ENCODE measurements around the gene IFNAR1. TPM values are rescaled to one million over a fixed set of nuclear protein-coding genes. Genes with fewer than 3 reads are reported as not detected.
"Not testable (repeated sequence)": the region's sequence is repeated elsewhere in the genome, so short reads cannot be mapped to it uniquely, and the experiment has no call there.

The IFNAR1 gene
- total RNA-seq, 2 experiments from 2014 or later = 20.6 to 24.3 TPM

DNA sequence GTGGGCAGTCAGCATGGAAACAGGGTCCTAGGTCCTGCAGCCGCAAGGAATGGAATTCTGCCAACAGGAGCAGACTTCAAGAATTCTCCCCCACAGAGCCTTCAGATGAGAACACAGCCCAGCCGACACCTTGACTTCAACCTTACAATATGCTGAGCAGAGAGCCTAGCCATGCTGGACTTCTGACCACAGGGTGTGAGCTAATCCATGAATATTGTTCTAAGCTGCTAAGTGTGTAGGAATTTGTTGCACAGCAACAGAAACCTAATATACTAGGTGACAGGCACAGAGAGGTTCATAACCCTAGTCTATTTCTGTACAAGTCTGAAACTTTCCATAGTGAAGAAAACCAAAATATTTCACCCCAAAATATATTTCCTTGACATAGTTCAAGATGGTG is 45.5 kb downstream of the IFNAR1 start:
- peaks cover 8% of the 10 kb centered on the region for H3K36me3 Mint-ChIP-seq (ENCODE audit: low read depth)
- H3K4me1 Mint-ChIP-seq (ENCODE audit: low read depth) = peaks cover 7% of the 10 kb centered on the region
- intact Hi-C loops (cut with micrococcal nuclease) = no loop called here
- no peaks in the 10 kb centered on the region for H3K27me3 Mint-ChIP-seq (ENCODE audit: low read depth)
- no peak overlapping the region for H3K4me3 Mint-ChIP-seq
- no peak for DNase-seq
- no peak overlapping the region for H3K27ac Mint-ChIP-seq
- peaks cover 23% of the 10 kb centered on the region for H3K9me3 Mint-ChIP-seq
- CTCF ChIA-PET = interaction anchor here (1.0 to 4.4 kb wide), 3 partner anchors 9 to 173 kb away, joined by 4 to 18 read pairs (median 18); no protein-coding TSS in a partner anchor

DNA sequence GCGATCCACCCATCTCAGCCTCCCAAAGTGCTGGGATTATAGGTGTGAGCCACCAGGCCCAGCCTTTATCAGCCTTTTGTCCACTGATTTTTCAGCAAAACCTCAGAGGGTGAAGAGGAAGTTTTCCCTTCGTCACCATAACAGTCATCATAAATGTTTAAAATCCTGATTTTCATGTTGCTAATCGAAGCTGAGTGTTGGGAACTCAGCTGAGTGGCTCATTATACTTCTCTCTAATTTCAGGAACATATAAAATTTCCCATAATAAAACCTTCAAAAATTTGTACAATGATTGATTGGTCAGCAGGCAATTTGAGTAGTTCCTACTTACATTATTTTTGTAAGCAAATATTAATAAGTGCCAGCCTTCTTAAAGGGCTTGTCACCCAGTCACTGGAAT is 46.6 kb downstream of the IFNAR1 start:
- Mint-ChIP-seq H3K4me3 (no peak overlapping the region), H3K36me3 (ENCODE audit: low read depth) (peaks cover 8% of the 10 kb centered on the region), H3K9me3 (peaks cover 23% of the 10 kb centered on the region), H3K27me3 (ENCODE audit: low read depth) (no peaks in the 10 kb centered on the region), H3K27ac (no peak overlapping the region), H3K4me1 (ENCODE audit: low read depth) (peaks cover 8% of the 10 kb centered on the region)
- no peak for DNase-seq
- CTCF ChIA-PET = interaction anchor here (2.7 to 4.4 kb wide), 2 partner anchors 10 to 174 kb away, joined by 18 read pairs; no protein-coding TSS in a partner anchor
- intact Hi-C loops (cut with micrococcal nuclease) = no loop called here

DNA sequence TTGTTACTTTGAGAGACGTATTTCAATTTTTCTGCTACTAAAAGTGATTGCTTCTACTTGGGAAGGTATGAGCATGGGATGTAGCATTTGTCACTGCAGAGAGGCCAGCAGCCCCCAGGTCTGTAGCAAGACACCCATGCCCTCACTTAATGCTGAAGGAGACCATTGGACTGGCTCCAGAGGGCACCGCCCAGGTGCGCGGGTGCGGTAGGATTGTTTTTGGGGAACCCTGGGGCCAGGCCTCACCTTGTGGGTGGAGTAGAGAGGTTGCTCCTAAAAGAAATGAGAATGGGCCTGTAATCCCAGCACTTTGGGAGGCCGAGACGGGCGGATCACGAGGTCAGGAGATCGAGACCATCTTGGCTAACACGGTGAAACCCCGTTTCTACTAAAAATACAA is 47.8 kb downstream of the IFNAR1 start:
- Mint-ChIP-seq H3K27ac (no peak overlapping the region), H3K9me3 (peaks cover 12% of the 10 kb centered on the region), H3K36me3 (ENCODE audit: low read depth) (peaks cover 3% of the 10 kb centered on the region), H3K4me3 (no peak overlapping the region), H3K27me3 (ENCODE audit: low read depth) (no peaks in the 10 kb centered on the region), H3K4me1 (ENCODE audit: low read depth) (peaks cover 8% of the 10 kb centered on the region)
- intact Hi-C loops (cut with micrococcal nuclease) = no loop called here
- no peak for DNase-seq
- CTCF ChIA-PET = interaction anchor here (0.7 to 4.4 kb wide), 4 partner anchors 11 to 175 kb away, joined by 3 to 18 read pairs (median 4); no protein-coding TSS in a partner anchor

DNA sequence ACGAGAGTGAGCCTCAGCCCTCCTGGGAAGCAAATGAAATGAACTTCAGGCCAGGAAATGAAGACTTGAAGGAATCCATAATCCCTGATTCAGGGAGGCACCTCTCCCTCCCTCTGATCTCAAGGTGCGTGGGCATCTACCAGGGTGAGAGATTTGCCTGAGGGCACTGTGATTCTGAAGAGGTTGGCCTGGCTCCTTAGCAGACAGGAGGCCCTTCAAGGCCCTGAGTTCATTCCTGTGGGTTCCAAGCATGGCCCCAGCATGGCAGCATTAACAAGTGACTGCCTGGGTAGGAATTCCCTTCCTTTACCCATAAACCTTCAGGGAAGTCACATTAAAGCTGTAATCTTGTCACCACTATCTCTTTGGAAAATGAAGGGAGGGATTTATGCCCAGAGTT is 48.7 kb downstream of the IFNAR1 start:
- Mint-ChIP-seq H3K4me1 (ENCODE audit: low read depth) (peaks cover 8% of the 10 kb centered on the region), H3K9me3 (peaks cover 3% of the 10 kb centered on the region), H3K36me3 (ENCODE audit: low read depth) (peaks cover 2% of the 10 kb centered on the region), H3K27me3 (ENCODE audit: low read depth) (no peaks in the 10 kb centered on the region), H3K4me3 (no peak overlapping the region), H3K27ac (no peak overlapping the region)
- CTCF ChIA-PET = interaction anchor here (0.8 to 4.4 kb wide), 6 partner anchors 11 to 176 kb away, joined by 3 to 18 read pairs (median 4); no protein-coding TSS in a partner anchor
- no peak for DNase-seq
- intact Hi-C loops (cut with micrococcal nuclease) = no loop called here

DNA sequence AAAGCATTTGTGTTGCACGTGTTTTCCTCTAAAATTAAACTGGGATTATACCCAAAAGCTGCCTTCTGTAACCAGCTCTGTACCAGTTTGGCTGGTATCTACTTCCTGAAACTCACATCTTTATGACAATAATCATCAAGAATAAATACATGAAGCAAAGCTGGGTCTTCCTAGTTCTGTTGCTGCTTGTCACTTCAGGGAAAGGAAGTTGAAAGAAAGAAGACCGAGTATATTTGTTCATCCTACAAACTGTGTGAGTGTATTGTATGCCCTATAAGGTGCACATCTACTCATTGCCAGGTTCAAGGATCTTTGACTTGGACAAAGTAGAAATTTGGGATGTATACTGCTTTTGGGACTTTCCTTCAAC is 49.3 kb downstream of the IFNAR1 start:
- Mint-ChIP-seq H3K36me3 (ENCODE audit: low read depth) (no peaks in the 10 kb centered on the region), H3K27ac (no peak overlapping the region), H3K4me3 (no peak overlapping the region), H3K27me3 (ENCODE audit: low read depth) (no peaks in the 10 kb centered on the region), H3K4me1 (ENCODE audit: low read depth) (peaks cover 9% of the 10 kb centered on the region), H3K9me3 (no peaks in the 10 kb centered on the region)
- no peak for DNase-seq
- CTCF ChIA-PET = interaction anchor here (0.8 to 4.4 kb wide), 6 partner anchors 11 to 176 kb away, joined by 3 to 18 read pairs (median 4); no protein-coding TSS in a partner anchor
- intact Hi-C loops (cut with micrococcal nuclease) = loop anchor here (1.0 to 2.0 kb wide), 3 partner anchors 13 to 174 kb away; no protein-coding TSS in a partner anchor

DNA sequence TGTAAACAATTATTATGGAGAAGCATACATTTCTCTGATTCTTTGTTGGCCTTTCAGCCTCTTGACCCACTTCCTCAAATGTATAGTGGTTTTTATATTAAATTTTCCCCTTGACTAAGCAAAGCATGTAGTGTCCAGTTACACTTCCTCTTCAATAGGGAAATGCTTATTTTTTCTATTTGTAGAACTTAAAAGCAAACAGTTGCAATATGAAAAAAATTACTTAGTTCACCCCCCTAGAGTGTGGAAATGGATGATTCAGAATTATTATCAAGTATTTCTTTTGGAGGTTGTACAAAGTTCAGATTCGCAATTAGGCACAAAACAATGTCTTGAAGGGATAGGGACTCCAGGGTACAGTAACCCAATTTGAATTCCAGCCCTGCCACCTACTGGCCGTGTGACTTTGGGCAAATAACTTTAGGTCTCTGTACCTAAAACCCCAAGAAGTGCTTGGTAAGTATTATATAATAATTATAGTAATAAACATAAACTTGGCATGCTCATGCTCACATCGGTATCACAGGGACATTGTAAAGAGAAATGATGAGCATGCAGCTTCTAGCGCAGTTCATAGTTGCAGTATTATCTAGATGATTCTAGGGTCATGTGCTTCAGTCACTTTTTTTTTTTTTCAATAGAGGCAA is 49.8 kb downstream of the IFNAR1 start:
- Mint-ChIP-seq H3K4me3 (no peak overlapping the region), H3K4me1 (ENCODE audit: low read depth) (peaks cover 13% of the 10 kb centered on the region), H3K27ac (no peak overlapping the region), H3K9me3 (no peaks in the 10 kb centered on the region), H3K36me3 (ENCODE audit: low read depth) (no peaks in the 10 kb centered on the region), H3K27me3 (ENCODE audit: low read depth) (no peaks in the 10 kb centered on the region)
- intact Hi-C loops (cut with micrococcal nuclease) = loop anchor here (1.0 to 2.0 kb wide), 3 partner anchors 13 to 174 kb away; no protein-coding TSS in a partner anchor
- DNase-seq = peak; percentile 81
- CTCF ChIA-PET = interaction anchor here (0.7 to 4.2 kb wide), 5 partner anchors 13 to 502 kb away, joined by 3 to 28 read pairs (median 6); no protein-coding TSS in a partner anchor

DNA sequence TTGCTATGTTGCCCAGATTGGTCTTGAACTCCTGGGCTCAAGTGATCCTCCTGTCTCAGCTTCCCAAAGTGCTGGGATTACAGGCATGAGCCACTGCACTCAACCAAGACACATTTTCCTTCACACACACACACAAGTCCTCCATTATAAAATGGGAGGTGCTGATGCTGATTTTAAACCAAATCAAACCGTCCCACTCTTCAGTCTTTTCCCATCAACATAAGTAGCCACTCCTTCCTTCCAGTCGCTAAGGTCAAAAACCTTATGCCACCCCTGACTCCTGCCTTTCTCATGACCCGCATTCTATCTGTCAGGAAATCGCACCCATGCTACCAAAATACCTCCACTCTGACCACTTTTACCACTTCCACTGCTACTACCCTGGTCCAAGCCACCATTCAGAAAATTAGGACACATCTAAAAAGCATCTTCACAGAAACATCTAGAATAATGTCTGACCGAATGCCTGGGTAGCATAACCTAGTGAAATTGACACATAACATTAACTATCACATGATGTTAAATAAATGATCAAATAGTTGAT is 50.4 kb downstream of the IFNAR1 start:
- no peaks in the 10 kb centered on the region for H3K36me3 Mint-ChIP-seq (ENCODE audit: low read depth)
- CTCF ChIA-PET = interaction anchor here (0.6 to 4.2 kb wide), 5 partner anchors 15 to 503 kb away, joined by 3 to 28 read pairs (median 11); no protein-coding TSS in a partner anchor

DNA sequence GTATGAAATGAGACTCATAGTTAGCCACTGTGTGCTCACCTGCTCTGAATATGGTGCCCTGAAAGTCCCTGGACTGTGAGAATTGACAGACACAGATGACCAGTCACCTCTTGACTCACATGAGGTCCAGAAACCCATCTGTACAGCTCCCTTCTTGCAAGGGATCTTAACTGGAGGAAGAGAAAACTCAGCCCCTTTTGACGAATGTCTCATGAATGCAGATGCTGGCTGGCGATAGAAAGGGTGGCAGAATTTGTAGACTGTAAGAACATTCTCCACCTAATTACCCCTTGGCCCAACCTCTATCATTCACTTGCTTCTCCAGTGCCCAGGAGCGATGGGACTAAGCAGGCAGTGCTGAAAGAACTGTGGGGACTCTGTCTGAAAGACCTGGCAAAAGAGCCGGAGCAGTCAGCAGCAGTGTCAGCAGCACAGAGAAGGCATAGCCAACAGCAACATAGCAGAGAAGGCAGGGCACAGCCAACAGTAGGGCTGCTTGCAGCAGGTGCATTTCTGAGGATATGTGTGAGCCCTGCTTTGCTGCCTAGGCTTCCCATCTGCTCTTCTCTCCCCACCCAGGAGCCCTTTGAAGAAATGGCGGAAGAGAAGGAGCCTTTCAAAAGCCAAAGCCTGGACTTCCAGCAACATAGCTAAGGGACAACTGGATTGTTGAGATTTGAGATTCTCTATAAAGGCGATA is 52.6 kb downstream of the IFNAR1 start:
- no peak overlapping the region for H3K4me3 Mint-ChIP-seq
- no peaks in the 10 kb centered on the region for H3K9me3 Mint-ChIP-seq
- H3K27me3 Mint-ChIP-seq (ENCODE audit: low read depth) = no peaks in the 10 kb centered on the region
- CTCF ChIA-PET = interaction anchor here (1.2 to 4.2 kb wide), 3 partner anchors 10 to 177 kb away, joined by 4 to 28 read pairs (median 7); no protein-coding TSS in a partner anchor
- H3K4me1 Mint-ChIP-seq (ENCODE audit: low read depth) = peaks cover 41% of the 10 kb centered on the region
- no peak overlapping the region for H3K27ac Mint-ChIP-seq
- no peak for DNase-seq
- intact Hi-C loops (cut with micrococcal nuclease) = no loop called here
- H3K36me3 Mint-ChIP-seq (ENCODE audit: low read depth) = no peaks in the 10 kb centered on the region

More for the DNA sequence above, 50.4 kb downstream of the IFNAR1 start:
- H3K27ac Mint-ChIP-seq = no peak overlapping the region
- H3K27me3 Mint-ChIP-seq (ENCODE audit: low read depth) = no peaks in the 10 kb centered on the region
- H3K4me3 Mint-ChIP-seq = no peak overlapping the region
- H3K4me1 Mint-ChIP-seq (ENCODE audit: low read depth) = peaks cover 19% of the 10 kb centered on the region
- intact Hi-C loops (cut with micrococcal nuclease) = loop anchor here (2.0 kb wide), 1 partner anchor 106 kb away; no protein-coding TSS in a partner anchor
- no peak for DNase-seq
- no peaks in the 10 kb centered on the region for H3K9me3 Mint-ChIP-seq

DNA sequence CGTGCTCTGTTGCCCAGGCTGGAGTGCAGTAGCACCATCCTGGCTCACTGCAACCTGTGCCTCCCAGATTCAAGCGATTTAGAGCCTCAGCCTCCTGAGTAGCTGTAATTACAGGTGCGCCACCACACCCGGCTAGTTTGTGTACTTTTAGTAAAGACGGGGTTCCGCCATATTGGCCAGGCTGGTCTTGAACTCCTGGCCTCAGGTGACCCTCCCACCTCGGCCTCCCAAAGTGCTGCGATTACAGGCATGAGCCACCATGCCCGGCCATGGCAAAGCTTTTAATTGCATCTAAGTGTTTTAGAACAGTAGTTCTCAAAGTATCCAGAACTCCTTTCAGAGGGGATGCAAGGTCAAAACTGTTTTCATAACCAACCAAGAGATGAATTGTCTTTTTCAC is 53.3 kb downstream of the IFNAR1 start:
- H3K36me3 Mint-ChIP-seq (ENCODE audit: low read depth) = no peaks in the 10 kb centered on the region
- H3K9me3 Mint-ChIP-seq = no peaks in the 10 kb centered on the region
- DNase-seq = no peak
- peaks cover 48% of the 10 kb centered on the region for H3K4me1 Mint-ChIP-seq (ENCODE audit: low read depth)
- H3K27ac Mint-ChIP-seq = no peak overlapping the region
- CTCF ChIA-PET = interaction anchor here (1.2 to 4.2 kb wide), 3 partner anchors 11 to 178 kb away, joined by 4 to 28 read pairs (median 7); no protein-coding TSS in a partner anchor
- intact Hi-C loops (cut with micrococcal nuclease) = no loop called here
- no peak overlapping the region for H3K4me3 Mint-ChIP-seq
- no peaks in the 10 kb centered on the region for H3K27me3 Mint-ChIP-seq (ENCODE audit: low read depth)

DNA sequence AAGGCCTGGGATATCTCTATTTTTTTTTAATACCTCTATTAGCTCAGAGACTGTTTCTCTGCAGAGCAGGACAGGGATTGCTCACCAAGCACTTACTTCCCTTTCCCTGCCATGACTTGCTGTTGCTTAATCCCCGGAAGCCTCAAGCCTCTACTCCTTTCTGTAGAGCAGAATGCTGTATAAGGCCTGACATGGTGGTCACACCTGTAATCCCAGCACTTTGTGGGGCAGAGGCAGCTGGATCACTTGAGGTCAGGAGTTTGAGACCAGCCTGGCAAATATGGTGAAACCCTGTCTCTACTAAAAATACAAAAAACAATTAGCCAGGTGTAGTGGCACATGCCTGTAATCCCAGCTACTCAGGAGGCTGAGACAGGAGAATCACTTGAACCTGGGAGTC is 55.2 kb downstream of the IFNAR1 start:
- peak; percentile 36 for DNase-seq
- H3K4me1 Mint-ChIP-seq (ENCODE audit: low read depth) = peaks cover 62% of the 10 kb centered on the region
- not testable (repeated sequence) for H3K4me3 Mint-ChIP-seq; H3K9me3 Mint-ChIP-seq; H3K36me3 Mint-ChIP-seq (ENCODE audit: low read depth); H3K27me3 Mint-ChIP-seq (ENCODE audit: low read depth)
- intact Hi-C loops (cut with micrococcal nuclease) = loop anchor here (1.0 to 5.0 kb wide), 8 partner anchors 19 to 608 kb away; partner anchors contain the start of genes IFNAR1 and IL10RB
- CTCF ChIA-PET = interaction anchor here (0.9 to 2.0 kb wide), 5 partner anchors 18 to 183 kb away, joined by 3 to 9 read pairs (median 5); no protein-coding TSS in a partner anchor
- H3K27ac Mint-ChIP-seq = peak overlapping the region; percentile 71

DNA sequence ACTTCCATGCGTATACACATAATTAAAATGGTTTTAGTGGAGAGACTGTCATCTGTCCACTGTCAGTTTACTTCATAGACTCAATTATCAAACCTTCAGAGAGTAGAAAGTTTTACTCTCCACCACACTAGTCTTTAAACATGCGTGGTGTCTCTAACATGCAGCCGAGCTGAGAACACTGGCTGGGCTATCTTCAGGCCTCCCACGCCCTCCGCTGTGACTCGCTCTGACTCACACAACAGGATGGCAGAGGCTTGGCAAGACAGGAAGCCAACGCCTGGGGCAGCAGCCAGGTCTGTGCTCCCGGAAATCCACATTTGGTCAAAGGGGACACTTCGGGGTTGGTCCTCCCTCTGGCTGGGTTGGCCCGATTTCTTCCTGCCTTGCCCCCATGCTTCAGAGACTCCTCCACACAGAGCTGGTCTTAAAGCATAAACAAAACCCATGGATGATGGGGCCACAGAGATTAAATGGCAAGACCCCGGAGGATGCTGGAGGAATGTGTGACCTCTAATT is 55.8 kb downstream of the IFNAR1 start:
- peaks cover 63% of the 10 kb centered on the region for H3K4me1 Mint-ChIP-seq (ENCODE audit: low read depth)
- CTCF ChIA-PET = interaction anchor here (0.9 to 2.0 kb wide), 4 partner anchors 19 to 184 kb away, joined by 3 to 9 read pairs (median 5); no protein-coding TSS in a partner anchor
- peak; percentile 98 for DNase-seq
- H3K9me3 Mint-ChIP-seq = no peaks in the 10 kb centered on the region
- peaks cover under 1% of the 10 kb centered on the region for H3K27me3 Mint-ChIP-seq (ENCODE audit: low read depth)
- peak overlapping the region; percentile 39 for H3K4me3 Mint-ChIP-seq
- H3K36me3 Mint-ChIP-seq (ENCODE audit: low read depth) = no peaks in the 10 kb centered on the region
- H3K27ac Mint-ChIP-seq = peak overlapping the region; percentile 71
- intact Hi-C loops (cut with micrococcal nuclease) = loop anchor here (1.0 to 5.0 kb wide), 8 partner anchors 19 to 608 kb away; partner anchors contain the start of genes IFNAR1 and IL10RB
